Activated naive CD4-positive, alpha-beta T cell (primary cell): ENCODE data around the gene GPS1.

Source experiments
- DNase-seq, 4 experiments: peaks; one replicate each; lab custom pipeline; 2025; lab: John Stamatoyannopoulos, UW

GPS1 gene

DNA sequence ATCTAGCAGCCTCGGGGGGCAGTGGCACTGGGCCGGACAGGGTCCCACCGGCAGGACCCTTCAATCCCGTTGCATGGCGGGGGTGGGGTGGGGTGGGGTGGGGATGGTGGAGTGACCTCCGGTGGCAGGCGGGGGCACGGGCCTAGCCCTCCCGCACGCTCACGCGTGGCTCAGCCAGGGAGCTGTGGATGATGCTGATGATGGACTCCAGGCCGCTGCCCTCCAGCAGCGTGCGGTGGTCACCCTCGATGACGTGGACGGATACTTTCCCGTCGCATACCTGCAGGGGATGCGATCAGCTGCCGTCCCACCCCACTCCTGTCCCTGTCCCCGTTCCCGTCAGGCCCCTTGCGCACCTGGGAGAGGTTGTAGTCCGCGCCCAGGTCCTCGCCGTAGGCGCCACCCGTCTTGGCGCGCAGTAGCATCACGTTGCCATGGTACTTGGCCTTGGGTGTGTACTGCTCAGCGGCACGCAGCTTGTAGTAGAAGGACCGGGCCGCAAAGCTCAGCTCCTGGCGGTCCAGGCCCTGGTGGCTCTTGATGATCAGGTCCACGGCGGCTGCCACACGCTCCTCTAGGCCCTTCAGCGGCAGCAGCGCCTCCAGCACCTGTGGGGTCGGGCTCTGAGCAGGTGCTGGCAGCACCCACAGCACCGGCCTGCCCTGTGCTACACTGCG lies 27.4 kb downstream of the GPS1 start:
- no peak for DNase-seq

DNA sequence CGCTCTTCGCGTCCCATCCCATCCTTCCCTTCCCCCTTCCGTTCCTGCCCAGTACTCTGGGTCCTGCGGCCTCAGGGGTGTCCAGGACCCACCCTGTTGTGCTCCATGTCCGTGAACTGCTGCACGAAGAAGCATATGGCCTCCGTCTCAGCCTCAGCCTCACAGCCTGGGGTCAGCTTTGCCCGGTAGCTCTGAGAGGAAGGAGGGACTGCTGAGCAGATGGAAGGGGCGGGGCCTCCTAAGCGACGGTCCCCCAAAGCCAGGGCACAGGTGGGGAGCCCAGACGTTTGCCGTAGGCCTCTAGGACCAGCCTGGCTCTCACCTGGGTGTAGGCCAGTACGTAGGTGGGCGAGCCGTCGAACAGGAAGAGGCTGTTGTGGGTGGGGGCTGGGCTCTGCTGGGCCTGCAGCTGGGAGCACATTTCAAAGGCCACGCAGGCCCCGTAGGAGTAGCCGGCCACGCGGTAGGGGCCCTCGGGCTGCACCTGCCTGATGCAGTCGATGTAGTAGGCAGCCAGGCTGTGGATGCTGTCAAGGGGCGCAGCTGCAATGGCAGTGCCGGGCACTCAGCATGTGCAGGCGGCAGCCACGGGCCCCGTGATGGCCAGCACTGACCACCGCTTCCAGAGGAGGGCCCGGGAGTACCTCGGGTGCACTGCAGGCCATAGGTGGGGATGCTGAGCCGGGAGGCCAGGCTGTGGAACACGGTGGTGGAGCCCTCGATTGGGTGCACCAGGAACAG lies 28.5 kb downstream of the GPS1 start:
- no peak for DNase-seq

DNA sequence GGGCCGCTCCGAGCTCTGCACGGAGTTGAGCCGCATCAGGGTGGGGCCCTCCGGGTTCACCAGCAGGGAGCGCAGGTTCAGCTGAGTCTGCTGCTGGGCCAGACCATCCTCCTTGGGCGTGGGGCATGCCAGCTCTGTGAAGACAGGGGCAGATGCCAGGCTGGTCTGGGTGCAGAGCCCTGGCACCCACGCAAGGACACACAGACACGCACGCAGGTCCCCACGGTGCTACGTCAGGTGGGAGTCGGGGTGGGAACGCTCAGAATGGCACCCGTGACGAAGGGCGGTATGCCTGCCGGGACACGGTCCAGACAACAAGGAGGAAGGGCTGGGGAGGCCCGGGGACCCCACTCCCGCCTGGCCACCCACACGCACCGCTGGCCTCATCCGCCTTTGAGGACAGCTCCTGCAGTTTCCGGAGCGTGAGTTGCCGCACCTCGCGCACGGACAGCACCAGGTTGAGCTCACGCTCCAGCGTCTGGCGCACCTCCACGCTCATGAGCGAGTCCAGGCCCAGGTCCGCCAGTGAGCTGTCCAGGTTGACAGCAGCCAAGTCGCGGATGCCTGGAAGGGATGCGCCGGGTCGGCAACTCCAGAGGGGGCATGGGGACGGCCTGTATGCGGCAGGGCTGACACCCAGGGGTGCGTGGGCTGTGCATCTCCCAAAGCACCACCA lies 29.2 kb downstream of the GPS1 start:
- no peak for DNase-seq

DNA sequence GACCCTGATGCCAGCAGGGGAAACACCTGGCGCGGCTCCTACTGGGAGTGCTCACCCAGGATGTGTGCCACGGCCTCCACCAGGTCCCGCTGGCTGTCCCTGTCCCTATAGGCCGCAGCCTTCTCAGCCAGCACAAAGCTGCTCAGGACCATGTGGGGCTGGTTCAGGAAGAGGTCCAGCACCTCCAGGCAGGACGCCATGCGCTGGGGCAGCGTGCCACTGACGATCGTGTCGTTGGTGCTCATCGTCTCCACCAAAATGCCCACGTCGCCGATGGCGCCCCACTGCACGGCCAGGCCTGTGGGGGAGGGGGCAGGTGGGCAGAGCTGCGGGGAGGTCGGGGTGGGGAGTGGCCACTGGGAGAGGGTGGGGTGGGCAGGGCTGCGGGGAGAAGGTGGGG lies 29.8 kb downstream of the GPS1 start:
- DNase-seq: no peak

DNA sequence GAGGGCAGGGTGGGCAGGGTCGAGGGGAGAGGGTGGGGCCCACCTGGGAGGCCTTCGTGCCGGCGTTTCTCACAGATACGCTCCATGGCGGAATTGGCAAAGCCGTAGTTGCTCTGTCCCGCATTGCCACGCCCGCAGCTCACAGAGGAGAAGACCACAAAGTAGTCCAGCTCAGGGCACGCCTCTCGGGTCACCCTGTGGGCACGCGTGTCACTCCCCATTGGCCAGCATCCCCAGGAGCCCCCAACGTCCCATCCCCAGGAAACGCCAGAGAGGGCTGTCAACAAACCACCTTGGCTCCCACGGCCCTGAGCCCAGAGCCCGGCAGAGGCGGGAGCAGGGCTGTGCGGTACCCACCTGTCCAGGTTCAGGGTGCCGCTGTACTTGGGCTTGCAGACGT lies 30.3 kb downstream of the GPS1 start:
- DNase-seq: no peak

DNA sequence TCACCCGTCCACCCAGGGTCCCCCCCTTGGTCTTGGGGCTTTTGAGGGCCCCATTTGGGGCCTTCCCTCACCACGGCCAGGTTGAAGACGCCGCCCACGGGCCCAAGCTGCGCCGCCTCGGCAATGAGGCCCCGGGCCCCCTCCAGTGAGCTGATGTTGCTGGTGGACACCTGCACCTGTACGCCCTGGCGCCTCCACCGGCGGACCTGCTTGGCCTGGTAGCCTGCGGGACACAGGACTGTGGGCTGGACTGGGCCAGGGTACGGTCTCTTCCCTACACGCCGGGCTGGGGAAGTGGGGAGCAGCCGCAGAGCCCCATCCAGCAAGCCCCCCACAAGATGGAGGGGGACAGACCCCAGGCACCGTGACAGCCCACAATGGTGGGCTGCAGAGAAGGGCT lies 30.8 kb downstream of the GPS1 start:
- no peak for DNase-seq

DNA sequence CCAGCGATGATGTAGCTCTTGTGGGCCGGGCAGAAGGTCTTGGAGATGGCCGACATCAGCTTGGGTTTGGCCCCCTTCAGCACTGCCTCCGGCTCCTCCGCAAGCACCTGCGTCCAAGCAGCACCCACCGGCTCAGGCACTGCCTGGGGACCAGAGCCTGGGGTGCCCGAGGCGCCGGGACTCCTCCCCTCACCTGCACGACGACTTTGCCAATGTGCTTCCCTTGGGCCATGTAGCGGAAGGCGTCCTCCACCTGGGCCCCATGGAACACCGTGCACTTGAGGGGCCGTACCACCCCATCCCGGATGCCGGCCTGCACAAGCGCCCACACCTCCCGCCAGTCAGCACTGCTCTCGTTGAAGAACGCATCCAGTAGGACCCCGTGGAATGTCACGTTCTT lies 31.3 kb downstream of the GPS1 start:
- no peak for DNase-seq

DNA sequence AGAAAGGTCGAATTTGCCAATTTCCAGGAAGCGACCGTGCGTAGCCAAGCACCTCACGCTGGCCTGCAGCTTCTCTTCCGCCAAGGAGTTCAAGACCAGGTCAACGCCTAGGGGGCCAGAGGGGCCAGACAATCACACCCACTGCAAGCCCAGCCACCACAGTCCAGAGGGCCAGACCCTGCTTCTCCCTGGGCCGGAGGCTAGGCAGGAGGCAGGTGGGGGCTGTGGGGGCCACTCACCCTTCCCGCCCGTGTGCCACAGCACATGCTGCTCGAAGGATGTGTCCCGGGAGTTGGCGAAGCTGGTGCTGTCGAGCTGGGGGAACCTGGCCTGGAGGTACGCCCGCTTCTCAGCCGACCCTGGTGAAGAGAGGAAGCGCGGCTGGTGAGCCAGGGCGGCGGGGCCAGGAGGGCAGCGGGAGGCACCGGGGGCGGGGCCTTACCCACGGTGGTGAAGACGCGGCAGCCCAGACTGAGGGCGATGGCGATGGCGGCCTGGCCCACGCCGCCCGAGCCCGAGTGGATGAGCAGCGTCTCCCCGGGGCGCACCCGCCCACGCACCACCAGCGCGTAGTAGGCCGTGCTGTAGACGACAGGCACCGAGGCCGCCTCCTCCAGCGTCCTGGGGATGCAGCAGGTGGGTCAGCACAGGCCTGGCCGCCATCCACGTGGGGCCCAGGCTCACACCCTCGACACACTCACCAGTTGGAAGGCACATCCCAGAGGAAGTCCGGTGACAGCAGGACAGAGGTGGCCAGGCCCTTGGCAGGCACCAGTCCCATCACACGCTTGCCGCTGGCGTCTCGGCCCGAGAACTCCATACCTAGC lies 32.0 kb downstream of the GPS1 start:
- DNase-seq: no peak

DNA sequence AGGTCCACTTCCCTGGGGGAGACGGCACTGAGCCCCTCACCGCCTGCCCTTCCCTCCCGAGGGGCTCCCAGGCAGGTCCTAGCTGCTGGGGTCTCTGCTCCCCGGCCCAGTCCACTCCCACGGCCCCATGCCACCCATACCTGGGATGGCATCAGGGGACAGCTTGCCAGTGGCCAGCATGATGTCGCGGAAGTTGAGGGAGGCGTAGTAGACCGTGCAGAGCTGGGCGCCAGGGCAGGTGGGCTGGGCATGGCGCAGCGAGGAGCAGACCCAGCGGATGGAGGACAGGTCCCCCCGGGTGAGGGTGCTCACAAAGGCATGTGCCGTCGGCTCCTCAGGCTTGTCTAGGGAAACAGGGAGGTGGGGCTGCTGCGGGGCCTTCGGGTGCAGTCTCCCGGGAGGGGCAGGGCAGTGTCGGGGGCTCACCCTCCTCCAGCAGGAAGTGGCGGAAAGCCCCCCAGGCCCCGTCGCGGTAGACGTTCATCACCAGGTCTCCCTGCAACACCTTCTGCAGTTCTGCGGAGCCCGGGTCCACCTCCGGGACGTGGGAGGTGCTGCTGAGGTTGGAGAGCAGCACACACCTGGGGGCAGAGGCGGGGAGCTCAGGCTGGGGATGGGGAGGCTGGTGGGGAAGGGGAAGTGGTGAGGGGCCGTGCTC lies 32.8 kb downstream of the GPS1 start:
- DNase-seq: no peak

DNA sequence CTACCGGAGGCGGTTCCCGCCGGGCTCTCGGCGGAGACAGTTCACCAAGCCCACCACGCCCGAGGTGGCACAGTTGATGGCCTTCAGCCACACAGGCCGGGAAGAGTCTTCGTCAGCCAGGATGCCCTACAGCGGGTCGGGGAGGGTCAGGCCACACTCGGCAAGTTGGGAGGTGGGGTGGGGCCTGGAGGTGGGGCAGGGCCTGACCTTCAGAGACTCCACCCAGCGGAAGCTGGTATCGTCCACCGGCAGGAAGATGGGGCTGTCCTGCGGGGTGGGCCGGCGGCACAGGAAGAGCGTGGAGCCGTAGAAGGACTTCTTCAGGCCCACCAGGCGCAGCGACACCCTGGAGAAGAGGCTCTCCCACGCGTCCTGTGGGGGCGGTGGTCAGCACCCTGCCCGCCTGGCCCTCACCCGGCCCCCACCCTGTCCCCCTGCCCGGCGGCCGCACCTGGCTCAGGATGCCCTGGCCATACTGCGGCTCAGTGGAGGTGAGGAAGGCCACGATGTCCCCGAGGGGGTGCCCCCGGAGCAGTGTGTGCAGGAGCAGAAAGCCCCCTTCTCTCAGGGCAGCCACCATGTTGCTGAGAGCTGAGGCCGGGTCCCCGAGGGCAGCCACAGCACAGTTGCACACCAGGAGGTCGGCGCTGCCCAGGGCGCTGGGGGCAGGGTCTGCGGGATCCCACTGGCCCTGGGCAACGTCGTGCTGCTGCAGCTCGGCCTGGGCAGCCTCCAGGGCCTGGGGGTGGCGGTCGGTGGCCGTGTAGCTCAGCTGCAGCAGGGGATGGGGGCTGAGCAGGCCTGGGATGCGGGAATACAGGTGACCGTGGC lies 33.5 kb downstream of the GPS1 start:
- DNase-seq: no peak

DNA sequence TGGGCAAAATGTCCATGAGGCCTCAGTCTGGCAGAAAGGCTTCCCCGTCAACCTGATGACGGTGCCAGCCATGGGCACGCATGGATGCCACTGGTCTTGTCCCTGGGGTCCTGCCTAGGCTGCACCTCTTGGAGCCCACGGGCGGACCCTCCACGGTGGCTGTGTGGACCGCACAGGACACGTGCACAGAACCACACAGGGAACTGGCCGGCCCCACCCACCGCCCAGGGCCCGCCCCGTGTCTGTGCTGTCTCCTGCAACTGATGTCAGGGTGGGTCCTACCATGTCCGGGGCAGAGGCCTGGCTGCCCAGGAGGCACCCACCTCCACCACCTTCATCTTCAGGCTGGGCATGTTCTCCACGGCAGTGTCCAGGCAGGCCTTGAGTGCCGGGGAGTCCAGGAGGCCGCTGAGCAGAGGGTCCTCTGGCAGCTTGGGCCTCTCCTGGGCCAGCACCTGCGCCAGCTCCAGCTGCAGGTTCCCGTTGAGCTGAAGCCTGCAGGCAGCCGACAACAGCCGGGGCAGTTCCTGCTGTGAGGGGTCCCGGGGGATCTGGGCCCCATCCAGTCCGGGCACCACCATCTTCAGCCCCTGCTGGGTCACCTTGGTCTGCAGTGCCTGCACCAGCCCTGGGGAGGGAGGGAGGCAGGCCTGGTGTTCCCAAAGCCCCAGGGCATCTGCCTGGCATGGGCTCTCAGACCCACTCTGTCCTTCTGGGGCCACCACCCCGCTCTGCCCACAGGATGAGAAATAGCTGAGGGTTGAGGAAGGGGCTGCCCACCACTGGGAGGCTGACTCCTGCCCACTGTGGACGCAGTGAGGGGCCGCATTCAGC lies 34.5 kb downstream of the GPS1 start:
- no peak for DNase-seq

DNA sequence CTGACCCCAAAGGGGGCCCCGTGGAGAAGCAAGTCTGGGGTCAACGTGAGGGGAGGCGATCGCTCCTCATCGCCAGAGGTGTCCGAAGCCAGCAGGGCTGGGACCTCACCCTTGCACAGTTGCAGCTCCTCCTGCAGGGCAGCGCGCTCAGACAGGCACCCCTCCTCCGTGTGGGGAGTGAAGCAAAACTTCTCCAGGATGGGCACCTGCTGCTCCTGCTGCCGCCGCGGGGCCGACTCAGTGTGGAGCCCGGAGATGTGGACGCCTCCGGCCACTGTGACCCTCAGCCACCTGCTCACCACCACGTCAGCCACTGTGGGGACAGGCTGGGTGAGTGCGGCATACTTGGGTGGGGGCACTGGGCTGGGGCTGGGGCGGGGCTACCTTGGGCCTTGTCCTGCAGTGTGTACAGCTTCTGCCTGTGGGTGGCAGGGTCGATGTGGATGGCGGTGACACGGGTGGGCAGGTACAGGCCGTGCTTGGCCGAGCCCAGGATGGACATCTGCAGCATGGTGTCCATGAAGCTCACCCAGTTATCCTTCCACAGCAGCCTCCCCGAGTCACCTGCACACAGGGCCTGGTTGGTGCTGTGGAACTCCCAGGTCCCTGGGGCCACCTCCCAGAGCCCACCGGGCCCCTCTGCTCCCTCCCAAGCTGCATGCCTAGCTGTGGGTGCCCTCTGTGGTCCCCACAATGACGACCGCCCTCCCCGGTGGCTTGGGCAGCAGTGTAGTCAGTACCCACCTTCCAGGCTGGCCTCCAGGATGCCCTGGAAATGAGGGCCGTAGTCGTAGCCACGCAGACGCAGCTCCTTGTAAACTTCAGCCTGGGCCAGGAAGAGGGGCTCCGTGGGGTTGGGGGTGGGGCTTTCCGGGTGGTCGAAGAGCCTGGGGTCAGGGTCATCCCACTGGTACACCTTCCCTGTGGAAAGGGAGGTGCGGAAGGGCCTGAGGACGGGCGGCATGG lies 35.5 kb downstream of the GPS1 start:
- DNase-seq: no peak

DNA sequence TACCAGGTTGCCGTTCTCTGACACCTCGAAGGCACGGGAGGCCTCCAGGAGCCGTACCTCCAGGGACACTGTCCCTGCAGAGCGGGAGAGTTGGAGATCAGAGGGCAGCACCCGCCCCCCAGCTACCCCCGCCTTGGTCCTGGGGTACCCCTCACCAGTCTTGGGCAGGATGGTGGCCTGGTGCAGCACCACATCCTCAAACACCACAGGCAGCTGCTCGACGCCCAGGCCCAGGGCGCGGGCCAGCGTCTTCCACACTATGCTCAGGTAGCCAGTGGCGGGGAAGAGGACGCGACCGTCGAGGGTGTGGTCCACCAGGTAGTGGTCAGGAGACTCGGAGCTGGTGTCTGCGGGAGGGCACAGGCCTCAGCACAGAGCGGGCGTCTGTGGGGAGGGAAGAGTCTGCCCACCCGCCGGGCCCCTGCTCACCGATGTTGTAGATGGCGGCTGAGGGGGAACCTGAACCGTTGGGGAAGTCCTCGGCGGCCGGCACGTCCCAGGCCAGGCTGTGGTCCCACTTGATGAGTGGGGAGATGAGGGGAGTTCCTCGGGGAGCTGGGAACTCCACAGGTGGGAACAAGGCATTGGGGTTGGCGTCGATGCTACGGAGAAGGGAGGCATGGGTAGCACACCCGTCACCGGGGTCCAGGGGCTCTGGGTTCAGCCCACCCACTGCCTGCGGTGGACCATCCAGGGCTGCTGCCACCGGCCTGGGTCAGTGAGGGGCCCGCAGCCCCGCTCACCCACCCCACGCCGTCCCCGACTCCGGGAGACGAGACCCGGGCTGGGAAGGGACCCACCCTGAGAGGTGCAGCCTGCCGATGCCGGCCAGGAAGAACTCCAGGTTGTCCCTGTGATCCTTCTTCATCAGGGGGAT lies 36.5 kb downstream of the GPS1 start:
- no peak for DNase-seq

DNA sequence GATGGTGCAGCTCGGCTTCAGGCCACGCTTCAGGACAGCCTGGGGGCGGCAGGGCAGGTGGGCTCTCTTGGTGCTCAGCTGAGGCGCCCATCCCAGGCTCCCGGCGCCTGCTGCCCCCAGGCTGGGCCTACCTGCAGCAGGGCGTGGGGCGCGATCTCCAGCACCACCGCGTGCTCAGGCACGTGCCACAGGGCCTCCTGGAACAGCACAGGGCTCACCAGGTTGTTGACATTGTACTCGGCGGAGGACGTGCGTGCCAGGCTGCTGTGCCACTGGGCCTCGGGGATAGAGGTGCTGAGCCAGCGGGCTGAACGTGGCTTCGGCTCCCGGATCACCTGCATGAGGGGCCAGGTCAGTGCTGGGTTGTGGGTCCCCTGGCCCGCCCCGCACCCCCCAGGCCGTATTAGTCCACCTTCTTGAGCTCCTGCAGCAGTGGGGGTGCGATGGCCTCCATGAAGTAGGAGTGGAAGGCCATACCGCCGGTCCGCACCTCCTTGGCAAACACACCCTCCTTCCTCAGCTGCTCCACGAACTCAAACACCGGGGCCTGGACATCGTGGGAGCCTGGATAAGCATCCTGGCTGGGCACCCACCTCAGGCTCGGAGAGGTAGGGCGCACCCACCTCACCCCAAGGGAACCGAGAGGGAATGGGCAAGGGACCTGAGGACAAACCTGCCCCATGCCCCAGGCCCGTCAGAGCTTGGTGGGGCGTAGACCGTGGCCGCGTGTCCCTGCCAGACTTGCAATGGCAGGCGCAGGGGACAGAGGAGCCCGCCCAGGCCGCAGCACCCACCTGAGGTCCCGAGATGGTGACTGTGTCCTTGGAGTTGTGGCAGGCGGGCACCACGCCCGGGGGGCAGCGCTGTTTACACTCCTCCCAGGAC lies 37.4 kb downstream of the GPS1 start:
- DNase-seq: no peak

DNA sequence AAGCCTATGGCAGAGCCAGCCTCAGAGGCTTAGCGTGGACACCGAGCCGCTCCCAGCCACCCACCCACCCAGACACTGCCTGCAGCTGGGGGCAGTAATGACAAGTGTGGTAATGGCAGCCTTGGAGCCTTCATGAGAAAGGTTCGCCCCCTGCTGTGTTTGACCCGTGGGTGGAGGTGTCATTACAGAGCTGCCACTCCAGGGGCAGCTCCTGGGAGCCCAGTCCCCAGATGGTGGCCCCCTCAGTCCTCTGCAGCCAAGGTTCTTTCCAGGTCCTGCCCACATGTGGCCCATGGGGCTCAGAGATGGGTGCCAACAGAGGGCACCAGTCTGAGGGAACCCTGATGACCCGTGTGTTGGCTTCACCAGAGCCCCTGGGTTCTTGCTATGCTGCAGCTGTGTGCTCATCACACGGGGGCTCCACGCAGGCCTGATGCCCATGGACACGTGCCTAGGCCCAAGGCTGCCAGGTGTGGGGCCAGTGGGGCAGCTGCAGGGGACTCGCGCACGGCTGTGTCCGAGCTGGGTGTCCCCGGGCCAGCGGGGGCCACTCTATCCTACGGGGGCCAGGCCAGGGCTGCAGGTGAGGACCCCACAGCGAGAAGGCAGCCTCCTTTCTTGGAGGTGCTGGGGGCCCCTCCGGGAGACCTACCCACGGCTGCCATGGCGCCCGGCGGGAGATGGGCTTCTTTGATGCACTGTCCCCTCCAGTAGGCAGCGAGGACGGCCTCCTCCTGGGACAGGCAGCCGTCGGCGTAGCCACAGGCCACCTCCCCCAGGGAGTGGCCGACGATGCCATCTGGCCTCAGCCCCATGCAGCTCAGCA lies 38.2 kb downstream of the GPS1 start:
- no peak for DNase-seq
